Activated CD8-positive, alpha-beta T cell treated with anti-CD3 and anti-CD28 coated beads, Interleukin-2, amount 10 ng/mL, durations not matched to agents 7 days and 5 days (primary cell): ENCODE data around the gene POLR1G. TPM values are rescaled to one million over a fixed set of nuclear protein-coding genes. Genes with fewer than 3 reads are reported as not detected.

Experiments
- microRNA-seq: library from miRNA; unstranded; fragments of <30 nt; microRNA quantifications from one replicate; pipeline ENCODE4 v1.2.0, GENCODE V29; 2022
- total RNA-seq, 2 experiments: library from RNA; stranded (reverse); gene quantifications; one replicate each; pipeline ENCODE4 v1.2.3, GENCODE V29; 2021

POLR1G gene
- total RNA-seq, 2 experiments from 2014 or later: 9.5 to 10.6 TPM

Small RNAs within 50 kb of the gene (microRNA-seq; reads per million reads assigned to microRNA genes)
- not detected for gene MIR6088

Other genes with a start within 250 kb of the POLR1G start
- gene NKPD1, start 245.7 kb upstream of the POLR1G start, total RNA-seq: under 1 TPM; 0.16 to 0.24 TPM
- 10 to 100 TPM; 54.0 to 55.5 TPM for gene TRAPPC6A, start 228.4 kb upstream of the POLR1G start, total RNA-seq
- 10 to 100 TPM; 16.0 to 16.7 TPM for gene BLOC1S3, start 227.9 kb upstream of the POLR1G start, total RNA-seq
- not detected for gene EXOC3L2, start 161.2 kb upstream of the POLR1G start, total RNA-seq
- gene MARK4, start 155.4 kb upstream of the POLR1G start, total RNA-seq: 10 to 100 TPM; 18.3 to 18.5 TPM
- not detected for gene CKM, start 83.8 kb upstream of the POLR1G start, total RNA-seq
- not detected for gene KLC3, start 65.9 kb upstream of the POLR1G start, total RNA-seq
- gene ERCC2, start 36.1 kb upstream of the POLR1G start, total RNA-seq: 10 to 100 TPM; 23.7 to 24.4 TPM
- 10 to 100 TPM; 11.8 to 13.4 TPM for gene PPP1R13L, start 1.6 kb upstream of the POLR1G start, total RNA-seq
- gene ERCC1, start 17.3 kb downstream of the POLR1G start, total RNA-seq: 10 to 100 TPM; 57.5 to 64.8 TPM
- 100 to 1,000 TPM; 154 to 172 TPM for gene FOSB, start 61.4 kb downstream of the POLR1G start, total RNA-seq
- gene RTN2, start 90.4 kb downstream of the POLR1G start, total RNA-seq: 1 to 10 TPM; 2.0 to 3.4 TPM
- gene PPM1N, start 91.8 kb downstream of the POLR1G start, total RNA-seq: 1 to 10 TPM; 1.6 to 3.2 TPM
- gene VASP, start 100.8 kb downstream of the POLR1G start, total RNA-seq: 100 to 1,000 TPM; 215 to 222 TPM
- gene OPA3, start 178.2 kb downstream of the POLR1G start, total RNA-seq: 10 to 100 TPM; 13.4 to 14.9 TPM
- not detected for gene GPR4, start 195.6 kb downstream of the POLR1G start, total RNA-seq
- 10 to 100 TPM; 93.6 to 97.6 TPM for gene EML2, start 232.8 kb downstream of the POLR1G start, total RNA-seq